NCI-H748 (cell line): ENCODE measurements around the gene RAPGEF5.

ENCODE experiments used
- DNase-seq: peaks from one replicate; lab custom pipeline; 2025; ENCODE audit not compliant: unreplicated experiment; lab: John Stamatoyannopoulos, UW

Gene RAPGEF5

GRCh38 chr7:22229148-22229547 lies 127.8 kb downstream of the RAPGEF5 start:
- DNase-seq = no peak

DNA sequence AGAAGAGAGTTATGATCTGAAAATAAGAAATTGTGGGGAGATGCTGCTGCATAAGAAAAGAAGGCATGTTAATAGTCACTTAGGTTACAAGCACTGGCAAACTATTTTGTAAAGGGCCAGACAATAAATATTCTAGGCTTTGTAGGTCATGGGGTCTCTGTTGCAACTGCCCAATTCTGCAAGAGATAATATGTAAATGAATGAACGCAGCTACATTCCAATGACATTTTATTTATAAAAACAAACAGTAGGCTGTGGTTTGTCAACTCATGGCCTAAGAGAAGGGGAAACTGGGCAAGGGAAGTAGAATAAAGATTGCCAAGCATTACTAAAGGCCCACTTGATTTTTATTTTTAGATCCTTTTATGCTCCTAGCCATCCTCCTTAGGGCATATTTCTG lies 133.1 kb downstream of the RAPGEF5 start:
- no peak for DNase-seq

GRCh38 chr7:22220941-22221340 lies 136.0 kb downstream of the RAPGEF5 start:
- DNase-seq = no peak

- DNase-seq = no peak
Measured at GRCh38 chr7:22219739-22220493, 137.0 kb downstream of the RAPGEF5 start.

DNA sequence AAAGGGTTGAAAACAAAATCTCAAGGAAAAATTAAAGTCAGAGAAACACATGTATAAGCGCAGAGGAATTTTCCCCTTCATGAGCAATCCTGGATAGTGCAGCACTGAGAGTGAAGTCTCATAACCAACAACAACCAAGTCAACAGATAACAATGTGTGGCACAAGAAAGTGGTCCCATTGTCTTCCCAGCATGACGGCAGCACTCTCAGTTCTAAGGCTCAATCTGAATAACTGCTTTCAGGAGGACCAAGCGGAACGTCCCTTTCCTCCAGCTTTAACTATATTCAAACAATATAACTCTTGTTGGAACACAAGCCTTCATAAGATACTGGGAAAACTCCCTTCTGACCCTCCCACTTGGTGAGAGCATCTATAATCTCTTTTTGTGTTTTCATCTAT lies 137.9 kb downstream of the RAPGEF5 start:
- no peak for DNase-seq

GRCh38 chr7:22216832-22217475 lies 140.0 kb downstream of the RAPGEF5 start:
- no peak for DNase-seq

GRCh38 chr7:22216309-22216708 lies 140.6 kb downstream of the RAPGEF5 start:
- DNase-seq = no peak

DNA sequence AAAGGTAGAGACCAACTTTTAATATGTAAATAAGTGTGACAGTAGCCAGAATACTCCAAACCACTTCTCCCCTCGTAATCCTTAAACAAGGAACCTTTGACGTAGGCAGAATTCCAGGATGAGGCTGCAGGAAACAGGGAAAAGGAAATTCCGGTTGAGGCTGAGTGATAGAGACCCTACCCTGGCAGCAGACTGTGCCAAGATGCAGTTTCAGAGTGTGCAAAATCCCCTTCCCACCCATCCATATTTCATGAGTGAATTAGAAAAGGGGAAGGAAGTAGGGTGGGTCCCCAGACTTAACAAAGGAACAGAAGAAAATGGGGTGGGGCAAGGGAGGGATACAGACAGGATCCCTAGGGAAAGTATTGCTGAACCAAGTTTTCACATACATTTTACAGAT lies 143.0 kb downstream of the RAPGEF5 start:
- DNase-seq = no peak

DNA sequence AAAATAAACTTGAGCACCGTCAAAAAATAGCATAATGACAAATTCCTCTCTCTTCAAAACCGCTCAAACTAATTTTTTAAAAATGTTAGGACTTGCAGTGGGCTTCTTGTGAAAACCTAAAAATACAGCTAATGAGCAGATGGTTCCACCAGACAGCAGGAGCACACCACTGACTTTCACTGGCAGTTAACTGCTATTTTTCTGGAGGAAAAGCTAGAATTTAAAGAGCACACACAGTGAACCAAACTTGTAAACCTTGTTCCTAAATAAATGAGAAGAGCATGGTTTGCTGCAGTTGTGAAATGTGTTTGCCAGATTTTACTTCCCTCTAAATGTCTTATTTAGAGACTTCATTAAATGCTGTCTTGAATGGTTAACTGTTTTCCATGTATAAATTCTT lies 143.9 kb downstream of the RAPGEF5 start:
- DNase-seq = no peak

DNA sequence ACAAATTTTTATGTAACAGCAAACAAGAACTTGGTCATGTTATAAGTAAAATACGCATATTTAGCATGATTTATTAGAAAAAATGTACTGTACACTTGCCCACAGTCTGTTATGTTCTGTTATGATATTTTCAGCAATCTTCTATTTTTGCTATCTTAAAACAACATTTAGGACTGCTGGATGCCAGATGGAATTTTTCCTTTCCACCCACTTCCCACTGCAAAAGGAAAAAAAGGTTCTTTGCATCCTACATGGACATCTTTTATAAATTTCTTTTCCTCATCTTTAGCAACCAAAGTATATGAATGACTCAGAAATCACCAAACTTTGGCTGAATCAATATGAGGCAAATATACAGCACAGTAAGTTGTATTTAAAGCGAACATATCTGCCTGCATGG lies 146.0 kb downstream of the RAPGEF5 start:
- DNase-seq = no peak

GRCh38 chr7:22210355-22210754 lies 146.6 kb downstream of the RAPGEF5 start:
- DNase-seq = no peak

- no peak for DNase-seq
Measured at GRCh38 chr7:22208799-22209198, 148.2 kb downstream of the RAPGEF5 start.

DNA sequence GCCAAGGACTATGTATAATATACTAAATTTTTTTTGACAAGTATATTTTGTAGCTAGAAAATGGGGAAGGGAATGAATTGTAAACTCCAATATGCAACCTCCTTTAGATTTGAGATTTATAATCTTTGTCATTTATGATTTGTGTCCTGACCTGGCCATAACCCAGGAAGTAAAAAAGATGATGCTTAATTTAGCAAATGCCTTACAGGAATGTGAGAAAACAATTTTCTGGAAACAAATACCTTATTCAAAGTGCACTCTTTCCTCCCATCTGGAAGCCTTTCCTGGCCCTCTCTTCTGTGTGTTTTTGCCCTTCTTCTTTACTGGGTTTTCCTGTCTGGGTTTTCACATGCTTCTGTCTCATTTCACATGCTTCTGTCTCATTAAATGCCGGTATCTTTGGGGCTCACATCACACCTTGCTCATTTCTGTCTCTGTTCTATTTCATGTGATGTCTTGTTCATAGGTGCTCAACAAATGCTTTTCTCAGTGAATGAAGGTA lies 149.2 kb downstream of the RAPGEF5 start:
- DNase-seq = no peak

DNA sequence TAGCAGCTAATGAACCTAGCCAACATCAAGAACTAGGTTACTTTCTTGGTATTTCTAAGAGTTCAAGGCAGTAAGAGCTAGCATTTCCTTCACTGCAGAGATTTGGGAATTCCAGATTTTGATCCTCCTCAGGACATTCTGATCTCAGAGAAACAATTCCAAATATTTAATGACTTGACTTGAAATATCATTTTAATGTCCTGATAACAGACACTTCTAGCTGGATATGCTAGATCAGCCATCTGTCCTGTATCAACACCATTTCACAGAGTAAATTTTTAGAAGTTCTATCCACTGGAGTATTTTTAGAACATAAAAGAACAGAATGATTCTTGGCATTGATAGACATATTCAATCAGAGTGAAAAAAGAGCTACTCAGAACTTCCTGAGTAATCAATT lies 151.3 kb downstream of the RAPGEF5 start:
- DNase-seq = no peak

DNA sequence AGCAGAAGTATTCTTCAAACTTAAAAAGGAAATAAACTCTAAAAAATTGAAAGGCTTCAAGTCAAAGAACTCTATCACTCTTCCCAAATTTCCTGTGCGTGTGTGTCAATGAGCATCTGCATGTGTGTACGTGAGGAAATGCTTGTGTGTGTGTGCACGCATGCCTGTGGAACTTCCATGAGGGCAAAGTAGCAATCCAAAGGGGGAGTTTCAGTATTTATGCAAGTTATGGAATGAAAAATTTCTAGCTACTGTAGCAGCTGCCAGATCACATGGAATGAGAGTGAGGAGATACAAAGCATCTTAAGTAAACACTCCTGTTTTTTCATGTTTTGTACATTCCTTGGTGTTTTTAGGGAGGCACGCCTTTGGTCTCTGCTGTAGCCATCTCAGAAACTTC lies 152.6 kb downstream of the RAPGEF5 start:
- no peak for DNase-seq

DNA sequence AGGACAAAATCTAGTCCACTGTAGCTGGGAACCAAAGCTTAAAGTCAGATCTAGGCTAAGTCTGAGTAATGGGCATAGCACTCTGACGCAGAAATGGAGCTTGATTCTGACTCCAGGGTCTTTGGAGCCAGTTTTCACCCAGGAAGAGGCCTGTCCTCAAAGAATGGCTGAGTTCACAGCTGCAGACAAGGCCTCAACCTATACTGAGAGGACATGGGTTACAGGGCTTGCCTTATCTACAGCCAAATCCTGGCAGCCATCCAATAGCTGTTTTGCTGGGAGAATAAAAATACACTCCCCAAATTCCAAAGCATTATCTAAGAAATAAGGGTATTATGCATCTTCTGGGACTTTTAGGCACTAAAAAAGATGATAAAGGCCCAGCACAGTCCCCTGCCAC lies 154.8 kb downstream of the RAPGEF5 start:
- DNase-seq = no peak

GRCh38 chr7:22201186-22201880 lies 155.6 kb downstream of the RAPGEF5 start:
- DNase-seq = no peak

- no peak for DNase-seq
Measured at GRCh38 chr7:22200777-22201176, 156.2 kb downstream of the RAPGEF5 start.

DNA sequence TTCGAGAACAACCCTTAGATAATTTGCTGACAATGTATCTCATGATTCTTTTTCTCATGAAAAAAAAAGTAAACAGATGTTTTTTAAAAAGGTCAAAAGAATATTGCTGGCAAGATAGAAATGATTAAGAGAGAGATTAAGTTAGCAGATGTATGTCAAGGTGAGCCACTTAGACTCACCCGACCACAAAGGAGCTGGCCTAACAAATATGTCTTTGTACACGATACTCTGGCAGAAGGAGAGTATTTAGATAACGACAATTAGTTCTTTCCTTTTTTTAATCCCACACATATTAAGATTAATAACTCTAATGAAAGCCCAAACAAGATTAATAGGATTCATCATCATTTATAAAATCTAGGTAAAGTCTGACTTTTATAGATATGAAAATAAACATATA lies 156.7 kb downstream of the RAPGEF5 start:
- DNase-seq = no peak

GRCh38 chr7:22197376-22197775 lies 159.6 kb downstream of the RAPGEF5 start:
- no peak for DNase-seq

- no peak for DNase-seq
Measured at GRCh38 chr7:22196429-22196828, 160.5 kb downstream of the RAPGEF5 start.
